Activated CD4-positive, alpha-beta memory T cell treated with anti-CD3 and anti-CD28 coated beads, Interleukin-2, amount 10 ng/mL, durations not matched to agents 7 days and 5 days (primary cell): ENCODE results near the gene CCNYL1. TPM values are rescaled to one million over a fixed set of nuclear protein-coding genes. Genes with fewer than 3 reads are reported as not detected.
"Not testable (repeated sequence)": the region's sequence is repeated elsewhere in the genome, so short reads cannot be mapped to it uniquely, and the experiment has no call there.

Experiments
- CTCF ChIA-PET: fragments of 350-600 bp; sonication (Branson Sonifier 250); formaldehyde crosslinking; loops from one replicate; lab custom pipeline; 2021; ENCODE audit warnings: antibody characterized with exemption, inconsistent platforms; lab: Charles Lee
- POLR2A ChIA-PET: fragments of 350-600 bp; sonication (Branson Sonifier 250); formaldehyde crosslinking; loops from one replicate; lab custom pipeline; 2021; ENCODE audit warnings: antibody characterized with exemption; lab: Charles Lee
- DNase-seq: peaks from one replicate; pipeline ENCODE4 v3.0.0-alpha.2; 2020
- H3K27ac Mint-ChIP-seq: one replicate; pipeline ENCODE4 v1.8.0; 2021; ENCODE audit warnings: mild to moderate bottlenecking, mixed read lengths
- H3K27me3 Mint-ChIP-seq: one replicate; pipeline ENCODE4 v1.8.0; 2021; ENCODE audit warnings: mixed read lengths
- H3K36me3 Mint-ChIP-seq: one replicate; pipeline ENCODE4 v1.8.0; 2021; ENCODE audit warnings: low read depth, mixed read lengths
- H3K4me1 Mint-ChIP-seq: one replicate; pipeline ENCODE4 v1.8.0; 2021; ENCODE audit warnings: mixed read lengths
- H3K4me3 Mint-ChIP-seq: one replicate; pipeline ENCODE4 v1.8.0; 2021; ENCODE audit warnings: mild to moderate bottlenecking, mixed read lengths
- H3K9me3 Mint-ChIP-seq: one replicate; pipeline ENCODE4 v1.8.0; 2021; ENCODE audit warnings: mixed read lengths
- total RNA-seq, 2 experiments: library from RNA; stranded (reverse); gene quantifications; one replicate each; pipeline ENCODE4 v1.2.3, GENCODE V29; 2021

CCNYL1 gene
- total RNA-seq, 2 experiments from 2014 or later = 6.1 TPM

DNA sequence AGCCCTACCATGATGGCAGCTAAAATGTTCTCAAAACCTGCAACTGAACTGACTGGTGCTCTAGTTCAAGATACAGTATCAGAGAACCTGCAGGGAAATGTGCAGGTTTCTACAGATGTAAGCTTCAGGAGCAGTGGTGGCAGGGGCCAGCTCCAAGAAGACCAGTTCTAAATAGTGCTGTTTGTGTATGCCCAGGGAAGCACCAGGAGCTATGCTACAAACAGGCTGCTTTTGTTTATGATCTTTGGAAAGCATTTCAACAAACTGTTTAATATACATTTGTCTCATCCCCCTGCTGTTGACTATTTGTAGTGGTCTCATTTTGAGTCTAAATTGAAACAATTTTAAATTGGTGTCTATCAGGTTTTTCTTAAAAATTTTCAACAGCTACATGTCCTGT lies 37.6 kb downstream of the CCNYL1 start:
- ChIA-PET POLR2A (no interaction called here), CTCF (interaction anchor here (0.6 to 8.6 kb wide), 3 partner anchors 284 to 323 kb away, joined by 3 to 96 read pairs (median 9); no protein-coding TSS in a partner anchor)
- no peaks in the 10 kb centered on the region for H3K27me3 Mint-ChIP-seq
- H3K4me3 Mint-ChIP-seq = no peak overlapping the region
- no peak overlapping the region for H3K27ac Mint-ChIP-seq
- no peaks in the 10 kb centered on the region for H3K4me1 Mint-ChIP-seq
- DNase-seq = no peak
- no peaks in the 10 kb centered on the region for H3K9me3 Mint-ChIP-seq
- H3K36me3 Mint-ChIP-seq = peaks cover 2% of the 10 kb centered on the region

GRCh38 chr2:207749873-207750272 lies 38.4 kb downstream of the CCNYL1 start:
- Mint-ChIP-seq H3K9me3 (no peaks in the 10 kb centered on the region), H3K27me3 (no peaks in the 10 kb centered on the region), H3K4me1 (no peaks in the 10 kb centered on the region), H3K4me3 (no peak overlapping the region), H3K36me3 (peaks cover 2% of the 10 kb centered on the region), H3K27ac (no peak overlapping the region)
- DNase-seq = no peak
- ChIA-PET POLR2A (interaction anchor here (1.1 kb wide), 1 partner anchor 17 kb away, joined by 3 read pairs; no protein-coding TSS in a partner anchor), CTCF (interaction anchor here (8.6 kb wide), 1 partner anchor 291 kb away, joined by 96 read pairs; no protein-coding TSS in a partner anchor)

- CTCF ChIA-PET = interaction anchor here (0.6 kb wide), 1 partner anchor 290 kb away, joined by 3 read pairs; no protein-coding TSS in a partner anchor
- POLR2A ChIA-PET = interaction anchor here (1.1 kb wide), 1 partner anchor 16 kb away, joined by 3 read pairs; no protein-coding TSS in a partner anchor
- Mint-ChIP-seq H3K4me3 (no peak overlapping the region), H3K36me3 (peaks cover 2% of the 10 kb centered on the region), H3K27me3 (no peaks in the 10 kb centered on the region), H3K27ac (no peak overlapping the region), H3K9me3 (no peaks in the 10 kb centered on the region), H3K4me1 (no peaks in the 10 kb centered on the region)
- no peak for DNase-seq
Observed at GRCh38 chr2:207750345-207750744, 38.9 kb downstream of the CCNYL1 start.

DNA sequence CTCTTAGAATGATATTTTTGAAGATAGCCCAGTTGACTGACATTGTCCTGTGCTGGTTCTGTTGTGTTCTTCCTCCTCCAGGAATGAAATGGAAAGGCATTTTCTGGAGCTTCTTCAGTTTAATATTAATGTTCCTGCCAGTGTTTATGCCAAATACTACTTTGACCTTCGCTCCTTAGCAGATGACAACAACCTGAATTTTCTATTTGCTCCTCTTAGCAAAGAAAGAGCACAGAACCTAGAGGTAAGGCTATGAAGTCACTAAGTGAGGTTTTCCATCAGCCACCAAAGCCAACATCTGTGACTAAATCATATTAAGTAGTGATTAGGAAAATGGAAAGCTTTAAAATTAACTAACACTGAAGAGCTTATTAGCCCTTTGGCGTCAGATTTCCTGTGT lies 39.4 kb downstream of the CCNYL1 start:
- Mint-ChIP-seq H3K4me1 (no peaks in the 10 kb centered on the region), H3K9me3 (no peaks in the 10 kb centered on the region), H3K36me3 (peaks cover 2% of the 10 kb centered on the region), H3K27ac (no peak overlapping the region), H3K4me3 (no peak overlapping the region), H3K27me3 (no peaks in the 10 kb centered on the region)
- POLR2A ChIA-PET = no interaction called here
- DNase-seq = no peak
- CTCF ChIA-PET = interaction anchor here (0.6 kb wide), 1 partner anchor 289 kb away, joined by 3 read pairs; no protein-coding TSS in a partner anchor

GRCh38 chr2:207753688-207754087 lies 42.2 kb downstream of the CCNYL1 start:
- H3K27me3 Mint-ChIP-seq, POLR2A ChIA-PET, H3K4me3 Mint-ChIP-seq, H3K9me3 Mint-ChIP-seq, H3K36me3 Mint-ChIP-seq, H3K27ac Mint-ChIP-seq, H3K4me1 Mint-ChIP-seq, DNase-seq: not testable (repeated sequence)
- CTCF ChIA-PET = interaction anchor here (1.2 kb wide), 1 partner anchor 221 kb away, joined by 3 read pairs; no protein-coding TSS in a partner anchor

- H3K27me3 Mint-ChIP-seq = no peaks in the 10 kb centered on the region
- ChIA-PET POLR2A (no interaction called here), CTCF (interaction anchor here (0.7 to 2.3 kb wide), 4 partner anchors 28 to 286 kb away, joined by 3 to 5 read pairs (median 4); no protein-coding TSS in a partner anchor)
- H3K27ac Mint-ChIP-seq = no peak overlapping the region
- H3K4me3 Mint-ChIP-seq = no peak overlapping the region
- H3K9me3 Mint-ChIP-seq = no peaks in the 10 kb centered on the region
- no peak for DNase-seq
- H3K36me3 Mint-ChIP-seq = peaks cover 2% of the 10 kb centered on the region
- H3K4me1 Mint-ChIP-seq = no peaks in the 10 kb centered on the region
Observed at GRCh38 chr2:207754498-207755383, 43.3 kb downstream of the CCNYL1 start.

- DNase-seq = no peak
- H3K27me3 Mint-ChIP-seq = peaks cover 12% of the 10 kb centered on the region
- no peaks in the 10 kb centered on the region for H3K36me3 Mint-ChIP-seq
- POLR2A ChIA-PET = no interaction called here
- CTCF ChIA-PET = no interaction called here
- no peak overlapping the region for H3K4me3 Mint-ChIP-seq
- H3K27ac Mint-ChIP-seq = no peak overlapping the region
- H3K9me3 Mint-ChIP-seq = no peaks in the 10 kb centered on the region
- no peaks in the 10 kb centered on the region for H3K4me1 Mint-ChIP-seq
Observed at GRCh38 chr2:207758025-207758424, 46.6 kb downstream of the CCNYL1 start.

- DNase-seq = no peak
- ChIA-PET POLR2A (no interaction called here), CTCF (interaction anchor here (1.1 kb wide), 1 partner anchor 280 kb away, joined by 7 read pairs; no protein-coding TSS in a partner anchor)
- Mint-ChIP-seq H3K4me3 (no peak overlapping the region), H3K36me3 (no peaks in the 10 kb centered on the region), H3K9me3 (no peaks in the 10 kb centered on the region), H3K4me1 (no peaks in the 10 kb centered on the region), H3K27me3 (peaks cover 20% of the 10 kb centered on the region), H3K27ac (no peak overlapping the region)
Observed at GRCh38 chr2:207759890-207760289, 48.5 kb downstream of the CCNYL1 start.

- CTCF ChIA-PET = interaction anchor here (0.8 to 1.3 kb wide), 3 partner anchors 14 to 312 kb away, joined by 3 to 7 read pairs (median 3); no protein-coding TSS in a partner anchor
- Mint-ChIP-seq H3K4me3 (no peak overlapping the region), H3K27me3 (peaks cover 26% of the 10 kb centered on the region)
Observed at GRCh38 chr2:207760453-207760852, 49.0 kb downstream of the CCNYL1 start.

DNA sequence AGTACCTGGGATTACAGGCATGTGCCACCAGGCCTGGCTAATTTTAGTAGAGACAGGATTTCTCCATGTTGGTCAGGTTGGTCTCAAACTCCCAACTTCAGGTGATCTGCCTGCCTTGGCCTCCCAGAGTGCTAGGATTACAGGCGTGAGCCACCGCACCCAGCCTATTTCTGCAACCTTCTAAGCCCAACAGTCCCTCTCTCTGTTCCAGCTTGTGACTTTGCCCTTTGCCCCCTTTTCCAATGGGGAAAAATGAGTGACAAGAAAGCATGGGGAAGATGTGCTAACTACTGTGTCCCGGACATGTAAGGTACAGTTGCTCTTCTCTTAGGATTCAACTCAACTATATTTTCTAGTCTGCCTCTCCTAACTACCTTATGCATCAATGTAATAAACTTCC lies 50.0 kb downstream of the CCNYL1 start:
- H3K4me1 Mint-ChIP-seq, DNase-seq, H3K27ac Mint-ChIP-seq, POLR2A ChIA-PET, H3K9me3 Mint-ChIP-seq, H3K36me3 Mint-ChIP-seq, H3K4me3 Mint-ChIP-seq: not testable (repeated sequence)
- H3K27me3 Mint-ChIP-seq = peaks cover 32% of the 10 kb centered on the region
- CTCF ChIA-PET = interaction anchor here (1.3 kb wide), 1 partner anchor 311 kb away, joined by 3 read pairs; no protein-coding TSS in a partner anchor

More at GRCh38 chr2:207760453-207760852, 49.0 kb downstream of the CCNYL1 start:
- POLR2A ChIA-PET = no interaction called here
- no peak for DNase-seq
- Mint-ChIP-seq H3K27ac (no peak overlapping the region), H3K9me3 (no peaks in the 10 kb centered on the region), H3K4me1 (no peaks in the 10 kb centered on the region), H3K36me3 (no peaks in the 10 kb centered on the region)

DNA sequence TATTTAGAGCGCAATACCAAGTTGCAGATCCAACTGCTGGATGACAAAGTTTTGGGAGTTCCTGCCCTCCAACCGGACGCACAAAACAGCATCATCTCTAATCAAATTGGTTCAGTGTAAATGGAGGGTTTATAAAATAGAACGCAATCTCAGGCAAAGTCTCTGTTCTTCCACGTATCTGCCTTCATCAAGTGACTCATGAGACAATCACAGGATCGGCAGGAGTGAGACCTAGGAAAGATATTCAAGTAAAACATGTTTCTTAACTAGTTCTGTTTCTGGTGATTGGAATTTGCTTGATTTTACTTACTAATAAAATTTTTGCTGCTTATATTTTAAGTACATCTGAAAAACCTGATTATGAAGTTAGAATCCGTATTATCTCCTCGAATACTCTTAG lies 50.7 kb downstream of the CCNYL1 start:
- no peak for DNase-seq
- Mint-ChIP-seq H3K27ac (no peak overlapping the region), H3K9me3 (no peaks in the 10 kb centered on the region), H3K27me3 (peaks cover 36% of the 10 kb centered on the region), H3K36me3 (no peaks in the 10 kb centered on the region), H3K4me3 (no peak overlapping the region), H3K4me1 (peaks cover 3% of the 10 kb centered on the region)
- POLR2A ChIA-PET = no interaction called here
- CTCF ChIA-PET = no interaction called here

DNA sequence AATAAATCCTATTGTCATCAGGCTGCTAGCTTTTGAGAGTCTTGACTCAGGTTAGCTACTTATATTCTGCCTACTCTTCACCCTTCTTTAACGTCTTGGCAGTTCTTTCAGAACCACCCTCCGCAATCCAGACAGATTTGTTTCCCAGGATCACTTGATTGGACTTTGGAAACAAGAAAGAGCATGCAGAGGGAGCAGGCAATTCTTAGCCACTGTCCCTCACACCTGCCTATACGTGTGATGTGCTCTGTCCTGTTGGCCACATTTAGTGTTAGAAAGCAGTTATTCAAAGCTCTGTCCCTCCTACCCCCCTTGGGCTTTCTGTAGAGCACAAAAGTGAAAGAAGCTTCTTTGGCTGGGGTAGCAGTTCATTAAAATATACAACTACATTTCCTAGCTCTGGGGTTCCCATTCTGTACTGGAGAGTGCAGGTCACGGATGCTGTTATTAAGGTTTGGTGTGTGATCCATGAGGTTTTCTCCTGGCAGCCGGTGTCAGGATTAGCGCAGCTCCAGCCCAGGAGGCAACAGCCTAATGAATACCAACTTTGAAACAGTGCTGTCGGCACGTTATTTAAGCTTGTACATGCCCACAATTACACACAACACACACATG lies 52.0 kb downstream of the CCNYL1 start:
- no peaks in the 10 kb centered on the region for H3K36me3 Mint-ChIP-seq
- peaks cover 15% of the 10 kb centered on the region for H3K4me1 Mint-ChIP-seq
- no peak overlapping the region for H3K27ac Mint-ChIP-seq
- DNase-seq = no peak
- no peak overlapping the region for H3K4me3 Mint-ChIP-seq
- H3K9me3 Mint-ChIP-seq = no peaks in the 10 kb centered on the region
- ChIA-PET POLR2A (interaction anchor here (0.6 kb wide), 1 partner anchor 54 kb away, joined by 3 read pairs; no protein-coding TSS in a partner anchor), CTCF (no interaction called here)
- H3K27me3 Mint-ChIP-seq = peaks cover 47% of the 10 kb centered on the region
